ENCODE results near the gene SMIM15. TPM values are rescaled to one million over a fixed set of nuclear protein-coding genes. Genes with fewer than 3 reads are reported as not detected.

SMIM15 gene
- total RNA-seq (ENCODE audit: low replicate concordance): 48.4 and 69.0 TPM in 2 replicates

GRCh38 chr5:61162010-61162831 is at the start of gene SMIM15:
SMIM15 (minus strand) TSS chr5:61162468; CDS start chr5:61160171, 2,297 bp downstream.

Other genes with a start within 250 kb of the SMIM15 start
- 9.8 and 14.9 TPM in 2 replicates for gene ERCC8, start 217.4 kb downstream of the SMIM15 start, total RNA-seq (ENCODE audit: low replicate concordance)
- gene NDUFAF2, start 217.3 kb downstream of the SMIM15 start, total RNA-seq (ENCODE audit: low replicate concordance): 24.6 and 27.7 TPM in 2 replicates
- 5.3 and 8.0 TPM in 2 replicates for gene ZSWIM6, start 169.8 kb upstream of the SMIM15 start, total RNA-seq (ENCODE audit: low replicate concordance)

Data from smooth muscle cell of the coronary artery (primary cell).